ENCODE data around the gene RPP30.
A peak's percentile ranks its signal among the peaks of the same experiment; 100 is the strongest.
"Not testable (repeated sequence)": the region's sequence is repeated elsewhere in the genome, so short reads cannot be mapped to it uniquely, and the experiment has no call there.

The RPP30 gene

GRCh38 chr10:90866050-90866598 is 5.7 kb upstream of the RPP30 start:
- DNase-seq (ENCODE audit: extremely low read depth in 1 of 2, low read depth in 1 of 2), result no peak

- DNase-seq (ENCODE audit: extremely low read depth in 1 of 2, low read depth in 1 of 2), result no peak
These were observed 452 bp upstream of the RPP30 start for GRCh38 chr10:90871279-90871765.

DNA sequence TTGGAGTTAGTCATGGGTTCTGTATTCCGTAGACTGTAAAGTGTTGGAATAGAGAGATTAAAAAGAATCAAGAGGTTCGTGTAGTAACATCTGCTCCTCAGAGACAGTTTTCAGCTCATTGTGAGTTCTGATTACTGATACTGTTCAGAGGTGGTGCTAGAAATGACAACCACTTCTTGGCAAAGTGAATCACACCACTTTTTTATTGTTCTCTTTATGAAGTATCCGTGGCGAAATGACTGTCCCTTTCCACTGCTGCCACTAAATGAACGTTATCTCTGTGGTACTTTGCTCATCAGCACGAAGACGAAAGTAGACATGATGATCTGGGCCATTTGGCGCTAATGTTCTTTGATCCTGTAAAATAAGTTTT is 860 bp downstream of the RPP30 start:
- no peak for DNase-seq (ENCODE audit: extremely low read depth in 1 of 2, low read depth in 1 of 2)

GRCh38 chr10:90879062-90879461 is 7.3 kb downstream of the RPP30 start:
- no peak for DNase-seq (ENCODE audit: extremely low read depth in 1 of 2, low read depth in 1 of 2)

DNA sequence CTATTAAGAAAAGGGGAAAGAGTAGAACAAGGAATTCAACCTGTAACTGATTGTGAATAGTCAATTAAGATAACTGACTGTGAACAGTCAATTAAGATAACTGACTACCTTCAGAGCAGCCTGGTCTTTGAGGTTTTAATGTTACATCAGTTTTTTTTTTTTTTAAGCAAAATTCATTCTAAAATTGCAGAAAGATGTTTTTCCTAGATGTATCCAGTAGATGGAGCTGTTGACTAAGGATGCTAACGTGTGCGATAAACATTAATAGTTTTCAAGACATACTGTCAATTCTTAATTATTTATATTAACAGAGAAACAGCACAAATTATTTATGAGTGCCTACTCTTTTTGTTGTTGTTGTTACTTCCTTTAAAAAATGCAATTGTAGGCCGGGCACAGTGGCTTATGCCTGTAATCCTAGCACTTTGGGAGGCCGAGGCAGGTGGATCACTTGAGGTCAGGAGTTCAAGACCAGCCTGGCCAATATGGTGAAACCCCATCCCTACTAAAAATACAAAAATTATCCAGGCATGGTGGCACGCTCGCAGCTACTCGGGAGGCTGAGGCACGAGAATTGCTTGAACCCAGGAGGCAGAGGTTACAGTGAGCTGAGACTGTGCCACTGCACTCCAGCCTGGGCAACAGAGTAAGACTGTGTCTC is 8.4 kb downstream of the RPP30 start:
- DNase-seq (ENCODE audit: extremely low read depth in 1 of 2, low read depth in 1 of 2), result not testable (repeated sequence)

- no peak for DNase-seq (ENCODE audit: extremely low read depth in 1 of 2, low read depth in 1 of 2)
These were observed 12.7 kb downstream of the RPP30 start for GRCh38 chr10:90884431-90884830.

GRCh38 chr10:90885176-90885575 is 13.4 kb downstream of the RPP30 start:
- no peak for DNase-seq (ENCODE audit: extremely low read depth in 1 of 2, low read depth in 1 of 2)

DNA sequence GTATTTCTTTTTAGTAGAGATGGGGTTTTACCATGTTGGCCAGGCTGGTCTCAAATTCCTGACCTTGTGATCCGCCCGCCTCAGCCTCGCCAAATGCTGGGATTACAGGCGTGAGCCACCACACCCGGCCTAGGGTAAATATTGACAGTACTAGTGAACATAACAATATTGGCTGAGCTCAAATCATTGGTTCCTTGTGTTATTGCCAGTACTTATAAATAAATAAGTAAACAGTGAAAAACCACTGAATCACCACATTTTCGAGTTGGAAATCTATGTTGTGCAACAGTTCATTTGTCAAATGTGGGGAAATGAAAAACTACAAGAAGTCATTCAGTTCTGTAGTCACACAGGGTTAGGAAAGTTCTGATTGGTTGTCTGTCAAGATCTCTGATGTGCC is 15.8 kb downstream of the RPP30 start:
- no peak for DNase-seq (ENCODE audit: extremely low read depth in 1 of 2, low read depth in 1 of 2)

DNA sequence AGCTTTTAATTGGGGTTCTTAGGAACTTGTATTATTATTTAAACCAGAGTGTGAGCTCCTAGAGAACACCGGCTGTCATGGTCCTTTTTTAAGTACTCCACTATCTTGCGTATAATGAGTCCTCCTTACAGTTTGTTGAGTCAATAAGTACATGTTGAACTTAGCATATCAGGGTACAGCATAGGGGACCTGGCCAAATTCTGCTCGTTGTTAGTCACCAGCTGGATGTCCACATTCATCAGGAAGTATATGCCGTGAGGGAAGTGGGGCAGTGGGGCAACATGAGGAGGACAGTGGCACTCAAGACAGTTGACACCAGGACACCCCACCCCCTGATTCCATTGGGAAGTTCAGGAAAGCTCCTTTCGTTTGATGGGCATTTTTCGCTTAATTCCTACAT is 16.6 kb downstream of the RPP30 start:
- no peak for DNase-seq (ENCODE audit: extremely low read depth in 1 of 2, low read depth in 1 of 2)

DNA sequence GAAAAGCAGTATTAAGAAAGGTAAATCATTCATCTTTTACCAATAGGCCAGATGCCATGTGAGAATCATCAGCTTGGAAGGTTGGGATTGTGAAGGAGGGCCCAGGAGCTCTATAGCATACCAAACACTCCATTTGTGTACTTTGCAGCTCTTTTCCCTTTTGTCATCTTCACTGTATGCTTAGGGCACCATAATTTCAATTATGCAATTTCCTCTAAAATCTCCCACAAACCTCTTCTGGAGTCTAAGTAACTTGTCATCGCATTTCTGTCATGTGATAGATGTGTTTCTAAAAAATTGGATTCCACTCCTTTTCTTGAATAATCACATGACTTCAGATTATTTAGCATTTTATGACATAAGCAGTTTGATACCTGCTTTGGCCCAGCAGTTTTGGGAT is 17.9 kb downstream of the RPP30 start:
- DNase-seq (ENCODE audit: extremely low read depth in 1 of 2, low read depth in 1 of 2), result no peak

DNA sequence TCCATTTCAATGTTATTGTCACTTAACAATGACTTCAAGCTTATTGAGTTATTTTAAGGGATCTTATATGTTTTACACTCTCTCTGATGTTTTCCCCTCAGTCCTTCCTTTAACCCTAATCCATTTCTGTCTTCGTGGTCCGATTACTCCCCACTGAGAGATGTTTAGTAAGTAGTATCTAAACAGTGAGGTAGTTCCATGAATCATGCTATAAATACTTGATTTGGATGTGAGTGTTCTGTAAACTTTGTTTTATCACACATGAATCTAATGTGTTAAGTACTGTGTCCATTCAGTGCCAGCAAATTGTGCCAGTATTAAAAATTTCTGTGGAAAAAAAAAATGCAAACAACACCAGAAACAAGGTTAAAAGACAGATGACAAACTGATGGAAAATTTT is 18.6 kb downstream of the RPP30 start:
- no peak for DNase-seq (ENCODE audit: extremely low read depth in 1 of 2, low read depth in 1 of 2)

DNA sequence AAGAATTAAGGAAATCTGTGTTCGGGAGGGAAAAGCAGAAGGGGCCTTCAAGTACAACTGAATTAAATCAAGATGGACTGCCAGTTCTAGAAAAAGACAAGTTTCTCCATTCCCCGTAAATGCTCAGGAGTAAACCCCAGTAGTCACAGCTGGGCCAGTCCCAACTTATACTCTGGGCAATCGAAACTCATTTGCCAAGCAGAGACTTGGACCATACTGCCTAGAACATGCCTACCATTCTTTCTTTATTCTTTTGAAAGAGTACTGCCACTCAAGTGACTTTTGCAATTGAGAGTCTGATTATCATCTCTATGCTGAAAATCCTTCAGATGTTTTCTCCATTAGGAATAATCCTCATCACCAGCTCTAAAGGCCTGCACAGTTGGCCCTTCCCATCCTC is 21.4 kb downstream of the RPP30 start:
- no peak for DNase-seq (ENCODE audit: extremely low read depth in 1 of 2, low read depth in 1 of 2)

GRCh38 chr10:90896916-90897315 is 25.1 kb downstream of the RPP30 start:
- not testable (repeated sequence) for DNase-seq (ENCODE audit: extremely low read depth in 1 of 2, low read depth in 1 of 2)

GRCh38 chr10:90905925-90906324 is 34.2 kb downstream of the RPP30 start:
- DNase-seq (ENCODE audit: extremely low read depth in 1 of 2, low read depth in 1 of 2), result no peak

- DNase-seq (ENCODE audit: extremely low read depth in 1 of 2, low read depth in 1 of 2), result no peak
These were observed 34.8 kb downstream of the RPP30 start for GRCh38 chr10:90906596-90906995.

- DNase-seq (ENCODE audit: extremely low read depth in 1 of 2, low read depth in 1 of 2), result peak; percentile 4 to 7
These were observed 39.6 kb downstream of the RPP30 start for GRCh38 chr10:90911133-90912051.

GRCh38 chr10:90912174-90912573 is 40.4 kb downstream of the RPP30 start:
- no peak for DNase-seq (ENCODE audit: extremely low read depth in 1 of 2, low read depth in 1 of 2)

DNA sequence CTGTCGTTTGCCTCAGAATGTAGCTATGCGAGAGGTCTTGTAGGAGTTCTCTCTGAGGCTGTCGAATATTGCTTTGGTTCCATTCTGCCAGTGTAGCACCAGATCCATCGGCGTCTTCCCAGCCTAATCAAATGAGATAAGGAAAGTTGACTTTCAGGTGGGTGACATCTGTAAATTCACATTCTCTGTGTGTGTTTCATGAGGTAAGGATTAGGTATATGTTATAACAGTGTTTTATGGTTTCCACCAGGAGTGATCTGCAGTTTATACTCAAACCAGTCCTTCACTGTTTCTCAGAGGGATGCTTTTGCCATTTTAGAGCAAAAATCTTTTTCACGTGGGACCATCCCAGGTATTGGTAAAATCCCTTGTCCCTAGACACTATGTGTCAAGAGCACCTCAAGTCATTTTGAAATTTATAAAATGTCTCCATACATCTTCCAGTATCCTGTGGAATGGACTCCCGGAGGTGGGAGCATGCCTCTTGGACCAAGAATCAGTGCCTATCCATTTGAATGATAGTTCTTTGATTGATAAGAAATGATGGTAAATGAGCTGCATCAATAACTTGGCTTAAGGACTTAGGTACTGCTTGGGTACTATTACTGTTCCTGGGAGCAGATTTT is 41.2 kb downstream of the RPP30 start:
- no peak for DNase-seq (ENCODE audit: extremely low read depth in 1 of 2, low read depth in 1 of 2)

GRCh38 chr10:90913774-90914420 is 42.1 kb downstream of the RPP30 start:
- DNase-seq (ENCODE audit: extremely low read depth in 1 of 2, low read depth in 1 of 2), result no peak

GRCh38 chr10:90914992-90915765 is 43.4 kb downstream of the RPP30 start:
- no peak for DNase-seq (ENCODE audit: extremely low read depth in 1 of 2, low read depth in 1 of 2)

All from activated CD8-positive, alpha-beta memory T cell treated with anti-CD3 and anti-CD28 coated beads for 1 hour (primary cell).